ENCODE data around the gene RCAN2. TPM values are rescaled to one million over a fixed set of nuclear protein-coding genes. Genes with fewer than 3 reads are reported as not detected.

Gene RCAN2
- total and polyA plus RNA-seq, 2 experiments from 2014 or later: 6.0 to 9.3 TPM

- Histone ChIP-seq H3K4me2 (no peak overlapping the region), H3K79me2 (replicated peaks; ENCODE audit: insufficient read depth) (no peaks in the 10 kb centered on the region), H3K4me1 (ENCODE audit: insufficient read depth) (no peaks in the 10 kb centered on the region), H3K9me2 (ENCODE audit: insufficient read depth) (peaks cover 5% of the 10 kb centered on the region; the same call in 1 of the 2 replicates), H4K20me1 (replicated peaks; ENCODE audit: insufficient read depth) (no peaks in the 10 kb centered on the region), H3K27me3 (ENCODE audit: insufficient read depth) (no peaks in the 10 kb centered on the region), H3K36me3 (ENCODE audit: insufficient read depth) (no peaks in the 10 kb centered on the region), H3K27ac (ENCODE audit: low read depth) (no peak overlapping the region), H2AFZ (no peak overlapping the region), H3F3A (replicated peaks; ENCODE audit: low read depth) (no peaks in the 10 kb centered on the region), H3K4me3 (no peak overlapping the region)
- 0 out of 3 replicates have a peak, but pooled peaks cover 2% of the 10 kb centered on the region for H3K4me1 Mint-ChIP-seq
- no peak for ATAC-seq
- TF ChIP-seq POLR2AphosphoS5 (IDR thresholded peaks at IDR 0.05; ENCODE audit: low read depth): no peak
- no peak for TF ChIP-seq CTCF (conservative IDR thresholded peaks at IDR 0.05; ENCODE audit: low read depth in 2 of 2)
- no peak for TF ChIP-seq STAT1 (IDR thresholded peaks at IDR 0.05; ENCODE audit: unreplicated experiment)
- no peak for TF ChIP-seq ZNF114 (CRISPR knock-in tag; IDR thresholded peaks at IDR 0.05)
- no peak for TF ChIP-seq REST (IDR thresholded peaks at IDR 0.05; ENCODE audit: unreplicated experiment)
- no peak for TF ChIP-seq EZH2phosphoT487 (IDR thresholded peaks at IDR 0.05; ENCODE audit: unreplicated experiment)
- TF ChIP-seq ETS1 (IDR thresholded peaks at IDR 0.05): no peak
- no peak for TF ChIP-seq JUNB (IDR thresholded peaks at IDR 0.05; ENCODE audit: unreplicated experiment)
- TF ChIP-seq EZH2 (IDR thresholded peaks at IDR 0.05; ENCODE audit: low read depth, unreplicated experiment): no peak
- no peak for TF ChIP-seq ZNF331 (CRISPR knock-in tag; IDR thresholded peaks at IDR 0.05; ENCODE audit: low read depth)
- no peak for TF ChIP-seq NANOG (IDR thresholded peaks at IDR 0.05; ENCODE audit: borderline replicate concordance)
- no peak for TF ChIP-seq CREB1 (CRISPR knock-in tag; IDR thresholded peaks at IDR 0.05; ENCODE audit: low read depth)
- no peak for TF ChIP-seq ZNF462 (CRISPR knock-in tag; IDR thresholded peaks at IDR 0.05)
- no peak for DNase-seq (ENCODE audit: low spot score)
- H3K27me3 Mint-ChIP-seq (ENCODE audit: insufficient read depth, low read depth, poor library complexity): peaks cover 9% of the 10 kb centered on the region
- no peak overlapping the region for H3K4me3 Mint-ChIP-seq
- no peaks in the 10 kb centered on the region for H3K36me3 Mint-ChIP-seq (ENCODE audit: low read depth)
- no peak overlapping the region for H3K27ac Mint-ChIP-seq
- no peaks in the 10 kb centered on the region for H3K9me3 Mint-ChIP-seq
These were observed 281.0 kb downstream of the RCAN2 start for GRCh38 chr6:46210294-46210693.
